C4-2B (cell line): ENCODE results near the gene CCNT1.
"Not testable (repeated sequence)": the region's sequence is repeated elsewhere in the genome, so short reads cannot be mapped to it uniquely, and the experiment has no call there.

Experiments used
- H3K27ac ChIP-seq: fragments of 450-650 bp; 2 replicates; pipeline ENCODE4 v1.5.1; 2017
- ZFX ChIP-seq: fragments of 450-650 bp; IDR thresholded peaks from 2 replicates; pipeline ENCODE4 v1.6.1; 2017
- TF ChIP-seq, protein P1 (sequence below): fragments of 450-650 bp; conservative IDR thresholded peaks from 2 replicates; pipeline ENCODE4 v1.5.1; 2017; ENCODE audit warnings: mild to moderate bottlenecking

Gene CCNT1

DNA sequence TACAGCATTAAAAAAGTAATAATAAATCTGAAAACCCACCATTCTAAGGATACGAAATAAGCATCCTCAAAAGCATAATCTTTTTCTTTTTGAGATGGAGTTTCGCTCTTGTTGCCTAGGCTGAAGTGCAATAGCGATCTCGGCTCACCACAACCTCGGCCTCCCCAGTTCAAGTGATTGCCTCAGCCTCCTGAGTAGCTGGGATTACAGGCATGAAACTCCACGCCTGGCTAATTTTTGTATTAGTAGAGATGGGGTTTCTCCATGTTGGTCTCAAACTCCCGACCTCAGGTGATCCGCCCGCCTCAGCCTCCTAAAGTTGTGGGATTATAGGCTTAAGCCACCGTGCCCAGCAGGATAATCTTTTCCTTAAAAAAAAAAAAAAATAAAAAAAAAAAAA is 4.3 kb downstream of the CCNT1 start:
- H3K27ac ChIP-seq, result no peak overlapping the region
- TF ChIP-seq, protein P1, sequence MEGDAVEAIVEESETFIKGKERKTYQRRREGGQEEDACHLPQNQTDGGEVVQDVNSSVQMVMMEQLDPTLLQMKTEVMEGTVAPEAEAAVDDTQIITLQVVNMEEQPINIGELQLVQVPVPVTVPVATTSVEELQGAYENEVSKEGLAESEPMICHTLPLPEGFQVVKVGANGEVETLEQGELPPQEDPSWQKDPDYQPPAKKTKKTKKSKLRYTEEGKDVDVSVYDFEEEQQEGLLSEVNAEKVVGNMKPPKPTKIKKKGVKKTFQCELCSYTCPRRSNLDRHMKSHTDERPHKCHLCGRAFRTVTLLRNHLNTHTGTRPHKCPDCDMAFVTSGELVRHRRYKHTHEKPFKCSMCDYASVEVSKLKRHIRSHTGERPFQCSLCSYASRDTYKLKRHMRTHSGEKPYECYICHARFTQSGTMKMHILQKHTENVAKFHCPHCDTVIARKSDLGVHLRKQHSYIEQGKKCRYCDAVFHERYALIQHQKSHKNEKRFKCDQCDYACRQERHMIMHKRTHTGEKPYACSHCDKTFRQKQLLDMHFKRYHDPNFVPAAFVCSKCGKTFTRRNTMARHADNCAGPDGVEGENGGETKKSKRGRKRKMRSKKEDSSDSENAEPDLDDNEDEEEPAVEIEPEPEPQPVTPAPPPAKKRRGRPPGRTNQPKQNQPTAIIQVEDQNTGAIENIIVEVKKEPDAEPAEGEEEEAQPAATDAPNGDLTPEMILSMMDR, result no peak
- TF ChIP-seq ZFX, result no peak

DNA sequence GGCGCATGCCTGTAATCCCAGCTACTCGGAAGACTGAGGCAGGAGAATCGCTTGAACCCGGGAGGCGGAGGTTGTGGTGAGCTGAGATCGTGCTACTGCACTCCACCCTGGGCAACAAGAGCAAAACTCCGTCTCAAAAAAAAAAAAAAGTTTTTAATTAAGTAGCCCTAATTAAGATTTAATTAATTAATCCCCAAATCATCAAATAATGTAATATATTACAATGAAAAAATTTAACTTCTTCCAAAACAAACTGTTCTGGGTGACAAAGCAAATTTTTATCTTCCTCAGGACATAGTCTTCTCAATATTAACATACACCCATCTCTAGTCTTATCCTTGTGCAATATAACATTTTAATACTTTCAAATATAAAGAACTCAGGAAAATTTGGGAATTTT is 17.7 kb downstream of the CCNT1 start:
- H3K27ac ChIP-seq, result not testable (repeated sequence)

DNA sequence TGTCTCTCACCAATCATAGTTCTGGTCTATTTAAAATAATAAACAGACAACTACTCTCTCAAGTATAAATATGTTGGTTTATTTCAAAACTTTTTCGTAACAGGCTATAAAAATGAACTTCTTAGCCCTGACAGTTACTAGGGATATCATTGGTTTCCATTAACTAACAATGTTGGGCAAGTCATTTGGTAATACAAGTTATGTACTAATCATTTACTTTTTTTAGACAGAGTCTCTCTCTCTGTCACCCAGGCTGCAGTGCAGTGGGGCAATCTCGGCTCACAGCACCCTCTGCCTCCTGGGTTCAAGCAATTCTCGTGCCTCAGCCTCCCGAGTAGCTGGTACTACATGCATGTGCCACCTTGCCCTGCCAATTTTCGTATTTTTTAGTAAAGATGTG is 19.9 kb downstream of the CCNT1 start:
- no peak overlapping the region for H3K27ac ChIP-seq
- TF ChIP-seq, protein P1, result no peak
- TF ChIP-seq ZFX, result no peak

- TF ChIP-seq ZFX, result no peak
- TF ChIP-seq, protein P1, result no peak
- H3K27ac ChIP-seq, result no peak overlapping the region
These were observed 20.6 kb downstream of the CCNT1 start for GRCh38 chr12:48695859-48696258.

- H3K27ac ChIP-seq, result no peak overlapping the region
- TF ChIP-seq ZFX, result no peak
- TF ChIP-seq, protein P1, result no peak
These were observed 22.5 kb downstream of the CCNT1 start for GRCh38 chr12:48694038-48694437.

DNA sequence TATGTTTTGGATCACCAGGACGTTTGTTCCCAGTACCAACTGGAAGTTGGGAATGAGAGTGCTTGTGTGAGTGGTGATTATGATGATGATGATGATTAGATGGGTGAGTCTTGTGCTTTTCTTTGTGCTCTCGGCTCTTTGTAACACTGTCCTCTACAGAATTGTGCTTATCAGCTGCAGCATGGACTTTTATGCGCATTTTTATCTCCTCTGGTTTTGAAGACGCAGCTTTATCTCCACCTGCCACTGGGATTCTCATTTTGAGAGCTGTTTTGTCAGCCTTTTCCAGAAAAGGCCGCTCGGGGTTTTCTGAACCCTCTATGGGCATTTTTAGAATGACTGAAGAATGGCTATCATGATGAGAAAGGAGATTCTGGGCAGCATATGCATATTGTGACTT is 22.9 kb downstream of the CCNT1 start:
- H3K27ac ChIP-seq, result no peak overlapping the region
- TF ChIP-seq, protein P1, result no peak

- H3K27ac ChIP-seq, result no peak overlapping the region
- no peak for TF ChIP-seq ZFX
- TF ChIP-seq, protein P1, result no peak
These were observed 24.6 kb downstream of the CCNT1 start for GRCh38 chr12:48691826-48692487.

- TF ChIP-seq, protein P1, result no peak
- TF ChIP-seq ZFX, result no peak
- no peak overlapping the region for H3K27ac ChIP-seq
These were observed 25.5 kb downstream of the CCNT1 start for GRCh38 chr12:48690990-48691389.
